ENCODE measurements around the gene NPAS3.

Gene NPAS3

GRCh38 chr14:33774161-33774560, 835.5 kb downstream of the NPAS3 start:
- Mint-ChIP-seq H3K27ac (no peak overlapping the region), H3K9me3 (no peaks in the 10 kb centered on the region), H3K4me1 (no peaks in the 10 kb centered on the region)

GRCh38 chr14:33774723-33775470, 836.2 kb downstream of the NPAS3 start:
- Mint-ChIP-seq H3K4me1 (no peaks in the 10 kb centered on the region), H3K27me3 (no peaks in the 10 kb centered on the region), H3K27ac (no peak overlapping the region), H3K9me3 (no peaks in the 10 kb centered on the region), H3K4me3 (no peak overlapping the region)
- ATAC-seq, result no peak
- no peak for DNase-seq

More at GRCh38 chr14:33774161-33774560, 835.5 kb downstream of the NPAS3 start:
- ATAC-seq, result no peak
- Mint-ChIP-seq H3K4me3 (no peak overlapping the region), H3K27me3 (no peaks in the 10 kb centered on the region)
- DNase-seq, result no peak

GRCh38 chr14:33776871-33777270, 838.2 kb downstream of the NPAS3 start:
- H3K4me3 Mint-ChIP-seq, result no peak overlapping the region
- no peaks in the 10 kb centered on the region for H3K4me1 Mint-ChIP-seq
- no peaks in the 10 kb centered on the region for H3K27me3 Mint-ChIP-seq
- DNase-seq, result no peak
- no peak overlapping the region for H3K27ac Mint-ChIP-seq
- no peak for ATAC-seq
- H3K9me3 Mint-ChIP-seq, result no peaks in the 10 kb centered on the region

GRCh38 chr14:33777681-33778080, 839.0 kb downstream of the NPAS3 start:
- Mint-ChIP-seq H3K4me3 (no peak overlapping the region), H3K27me3 (no peaks in the 10 kb centered on the region), H3K9me3 (no peaks in the 10 kb centered on the region), H3K27ac (no peak overlapping the region), H3K4me1 (no peaks in the 10 kb centered on the region)
- ATAC-seq, result no peak
- DNase-seq, result no peak

GRCh38 chr14:33780035-33780434, 841.4 kb downstream of the NPAS3 start:
- H3K27ac Mint-ChIP-seq, result no peak overlapping the region

GRCh38 chr14:33781236-33781635, 842.6 kb downstream of the NPAS3 start:
- Mint-ChIP-seq H3K27ac (no peak overlapping the region), H3K9me3 (no peaks in the 10 kb centered on the region), H3K4me3 (no peak overlapping the region), H3K27me3 (no peaks in the 10 kb centered on the region), H3K4me1 (no peaks in the 10 kb centered on the region)
- DNase-seq (no peak), ATAC-seq (no peak)

More at GRCh38 chr14:33780035-33780434, 841.4 kb downstream of the NPAS3 start:
- DNase-seq, result no peak
- H3K27me3 Mint-ChIP-seq, result no peaks in the 10 kb centered on the region
- H3K9me3 Mint-ChIP-seq, result no peaks in the 10 kb centered on the region
- no peak overlapping the region for H3K4me3 Mint-ChIP-seq
- ATAC-seq, result no peak
- H3K4me1 Mint-ChIP-seq, result no peaks in the 10 kb centered on the region

GRCh38 chr14:33782923-33783322, 844.2 kb downstream of the NPAS3 start:
- H3K4me1 Mint-ChIP-seq, result no peaks in the 10 kb centered on the region
- no peak overlapping the region for H3K27ac Mint-ChIP-seq
- no peaks in the 10 kb centered on the region for H3K27me3 Mint-ChIP-seq
- no peak overlapping the region for H3K4me3 Mint-ChIP-seq
- DNase-seq (no peak), ATAC-seq (no peak)
- no peaks in the 10 kb centered on the region for H3K9me3 Mint-ChIP-seq

- H3K4me3 Mint-ChIP-seq, result no peak overlapping the region
Observed at GRCh38 chr14:33786091-33786825, 847.6 kb downstream of the NPAS3 start.

GRCh38 chr14:33788161-33788560, 849.5 kb downstream of the NPAS3 start:
- Mint-ChIP-seq H3K27me3 (peaks cover 29% of the 10 kb centered on the region), H3K4me3 (no peak overlapping the region), H3K27ac (no peak overlapping the region), H3K9me3 (no peaks in the 10 kb centered on the region), H3K4me1 (peaks cover 14% of the 10 kb centered on the region)
- ATAC-seq (no peak), DNase-seq (no peak)

More at GRCh38 chr14:33786091-33786825, 847.6 kb downstream of the NPAS3 start:
- Mint-ChIP-seq H3K4me1 (peaks cover 5% of the 10 kb centered on the region), H3K27me3 (peaks cover 11% of the 10 kb centered on the region), H3K27ac (no peak overlapping the region), H3K9me3 (no peaks in the 10 kb centered on the region)
- DNase-seq (no peak), ATAC-seq (no peak)

- Mint-ChIP-seq H3K9me3 (no peaks in the 10 kb centered on the region), H3K4me1 (peaks cover 15% of the 10 kb centered on the region), H3K27ac (peak overlapping the region in 1 of 2 donors; percentile 10), H3K27me3 (peaks cover 48% of the 10 kb centered on the region), H3K4me3 (no peak overlapping the region)
- no peak for DNase-seq
- no peak for ATAC-seq
Observed at GRCh38 chr14:33790996-33791395, 852.3 kb downstream of the NPAS3 start.

GRCh38 chr14:33792009-33792719, 853.5 kb downstream of the NPAS3 start:
- no peak for ATAC-seq
- Mint-ChIP-seq H3K27ac (no peak overlapping the region), H3K4me3 (no peak overlapping the region), H3K27me3 (peaks cover 48% of the 10 kb centered on the region), H3K4me1 (peaks cover 15% of the 10 kb centered on the region), H3K9me3 (no peaks in the 10 kb centered on the region)
- no peak for DNase-seq

- Mint-ChIP-seq H3K9me3 (no peaks in the 10 kb centered on the region), H3K4me3 (peak overlapping the region; percentile 35 to 65), H3K27me3 (peaks cover 48% of the 10 kb centered on the region), H3K4me1 (peaks cover 15% of the 10 kb centered on the region), H3K27ac (no peak overlapping the region)
- peak; percentile 56 to 59 for DNase-seq
- peak; percentile 66 for ATAC-seq
Observed at GRCh38 chr14:33792720-33793368, 854.2 kb downstream of the NPAS3 start.

- Mint-ChIP-seq H3K9me3 (no peaks in the 10 kb centered on the region), H3K27ac (no peak overlapping the region), H3K4me1 (peaks cover 15% of the 10 kb centered on the region), H3K27me3 (peaks cover 50% of the 10 kb centered on the region), H3K4me3 (no peak overlapping the region)
- ATAC-seq, result no peak
- DNase-seq, result no peak
Observed at GRCh38 chr14:33793398-33794110, 854.9 kb downstream of the NPAS3 start.

- peaks cover 61% of the 10 kb centered on the region for H3K27me3 Mint-ChIP-seq
- DNase-seq (no peak), ATAC-seq (no peak)
- no peaks in the 10 kb centered on the region for H3K9me3 Mint-ChIP-seq
- no peak overlapping the region for H3K4me3 Mint-ChIP-seq
- H3K4me1 Mint-ChIP-seq, result peaks cover 18% of the 10 kb centered on the region
- H3K27ac Mint-ChIP-seq, result no peak overlapping the region
Observed at GRCh38 chr14:33794791-33795305, 856.2 kb downstream of the NPAS3 start.

- H3K27me3 Mint-ChIP-seq, result peaks cover 66% of the 10 kb centered on the region
- no peak overlapping the region for H3K27ac Mint-ChIP-seq
- no peak overlapping the region for H3K4me3 Mint-ChIP-seq
- H3K4me1 Mint-ChIP-seq, result peaks cover 21% of the 10 kb centered on the region
- DNase-seq, result no peak
- ATAC-seq, result no peak
- H3K9me3 Mint-ChIP-seq, result peaks cover 0 to 6% of the 10 kb centered on the region in 2 donors
Observed at GRCh38 chr14:33796356-33796755, 857.7 kb downstream of the NPAS3 start.
